K562 (cell line): Measurements from ENCODE around the gene FAM174C. TPM values are rescaled to one million over a fixed set of nuclear protein-coding genes. Genes with fewer than 3 reads are reported as not detected.
A peak's percentile ranks its signal among the peaks of the same experiment; 100 is the strongest.

Experiments used
- ATAC-seq: fragments of 200-7000 bp; cut with Tn5 transposase; 3 replicates; pipeline ENCODE4 v1.9.1; 2020; ENCODE audit warnings: moderate library complexity
- BruUV-seq: library from RNA; stranded (reverse); fragments of 400-500 nt; replicated peaks from 2 replicates; lab custom pipeline; 2021; lab: Mats Ljungman, UMichigan
- CTCF ChIA-PET: fragments of 300-600 bp; formaldehyde crosslinking; extraction: SDS; loops from one replicate; lab custom pipeline; 2021; ENCODE audit warnings: low intra/inter-chr PET ratio; lab: Yijun Ruan, JAX
- POLR2A ChIA-PET: fragments of 300-600, 350-650 bp; sonication (Branson Sonifier 250); formaldehyde crosslinking; extraction: SDS; loops from one replicate; lab custom pipeline; 2021; ENCODE audit warnings: antibody characterized with exemption, inconsistent platforms; lab: Yijun Ruan, JAX
- DNase-seq, 4 experiments: peaks; one replicate each; pipeline versions ENCODE4 v3.0.0 to v3.0.0-alpha.2; 2011 to 2018; ENCODE audit warnings: low spot score in 3 of 4, mixed read lengths in 3 of 4; ENCODE audit errors: extremely low read depth in 1 of 4
- FAIRE-seq: peaks from 2 replicates; lab custom pipeline; 2011; peaks lifted over from hg19 to GRCh38; lab: Jason Lieb, UNC
- H2AFZ ChIP-seq: 2 replicates; pipeline ENCODE4 v1.6.0; 2011; ENCODE audit warnings: low read depth, low read length, control low read depth, inconsistent platforms
- H3K27ac ChIP-seq: fragments of 200-600 bp; 3 replicates; pipeline ENCODE4 v1.8.0; 2011; ENCODE audit warnings: low read depth, mild to moderate bottlenecking, control low read depth, inconsistent platforms, low read length, moderate library complexity, mixed read lengths; ENCODE audit errors: extremely low read depth
- H3K27me3 ChIP-seq, 2 experiments: fragments of 300-600 bp in 1 of 2; 2 replicates in 1 of 2; 3 replicates in 1 of 2; pipeline versions ENCODE4 v1.6.0 to v1.8.0; 2011; ENCODE audit warnings: inconsistent platforms in 2 of 2, low read length in 2 of 2, mild to moderate bottlenecking in 1 of 2, mixed read lengths in 1 of 2, moderate library complexity in 1 of 2; ENCODE audit not compliant: control insufficient read depth in 2 of 2, insufficient read depth in 2 of 2
- H3K36me3 ChIP-seq: fragments of 300-600 bp; 3 replicates; pipeline ENCODE4 v1.8.0; 2011; ENCODE audit warnings: mild to moderate bottlenecking, low read length, inconsistent platforms; ENCODE audit not compliant: control insufficient read depth, insufficient read depth
- H3K4me1 ChIP-seq, 2 experiments: fragments of 200-600 bp in 1 of 2; replicated peaks in 1 of 2; 2 replicates in 1 of 2; 3 replicates in 1 of 2; pipeline versions ENCODE4 v1.5.1 to v1.8.0; 2011; ENCODE audit warnings: inconsistent platforms in 2 of 2, low read length in 2 of 2, mild to moderate bottlenecking in 1 of 2, mixed read lengths in 1 of 2, moderate library complexity in 1 of 2; ENCODE audit not compliant: control insufficient read depth in 2 of 2, insufficient read depth in 2 of 2
- H3K4me2 ChIP-seq: 2 replicates; pipeline ENCODE4 v1.6.1; 2011; ENCODE audit warnings: low read length, control low read depth, inconsistent platforms, mixed read lengths; ENCODE audit not compliant: insufficient read depth
- H3K4me3 ChIP-seq: fragments of 200-600 bp; sonication (generic), shearing (Covaris generic); 2 replicates; pipeline ENCODE4 v1.5.1; 2016; ENCODE audit warnings: control low read depth, inconsistent platforms
- H3K79me2 ChIP-seq: fragments of 200-600 bp; 3 replicates; pipeline ENCODE4 v1.8.0; 2011; ENCODE audit warnings: low read length, inconsistent platforms; ENCODE audit not compliant: control insufficient read depth, insufficient read depth
- H3K9ac ChIP-seq, 2 experiments: 2 replicates each; pipeline versions ENCODE4 v1.6.0 to v1.6.1; 2011; ENCODE audit warnings: low read depth in 2 of 2, low read length in 2 of 2, control low read depth in 1 of 2, inconsistent platforms in 1 of 2, mild to moderate bottlenecking in 1 of 2, mixed read lengths in 1 of 2; ENCODE audit not compliant: insufficient read depth in 1 of 2
- H3K9me1 ChIP-seq: one replicate; pipeline ENCODE4 v1.6.0; 2011; ENCODE audit warnings: inconsistent platforms, mild to moderate bottlenecking, low read length, moderate library complexity; ENCODE audit not compliant: control insufficient read depth, insufficient read depth
- H3K9me3 ChIP-seq: replicated peaks from 2 replicates; pipeline ENCODE4 v1.5.1; 2011; ENCODE audit warnings: low read depth, low read length, inconsistent platforms; ENCODE audit not compliant: control insufficient read depth, insufficient read depth
- H4K20me1 ChIP-seq: replicated peaks from 2 replicates; pipeline ENCODE4 v1.6.1; 2011; ENCODE audit warnings: low read length, inconsistent platforms, mixed read lengths; ENCODE audit not compliant: control insufficient read depth, insufficient read depth
- ZC3H4 ChIP-seq: sonication (generic); formaldehyde crosslinking; IDR thresholded peaks from 2 replicates; pipeline ENCODE4 v1.9.0; 2021; ENCODE audit warnings: missing genetic modification reagents, borderline replicate concordance
- whole genome bisulfite sequencing: fragments of 100-300 bp; shearing (Covaris generic); methylation state at CpG from one replicate; pipeline ENCODE4 v1.1.6; 2016; ENCODE audit warnings: low coverage, mixed read lengths; ENCODE audit not compliant: insufficient coverage; ENCODE audit errors: missing lambda C conversion rate; 5-methylcytosine and 5-hydroxymethylcytosine counted together
- in situ Hi-C: fragments of 300-500 bp; cut with MboI; formaldehyde crosslinking; loops from 4 replicates; pipeline ENCODE4 v1.15.0; 2018; ENCODE audit warnings: inconsistent platforms, mixed read lengths
- intact Hi-C: fragments of 100-400 bp; cut with micrococcal nuclease; formaldehyde crosslinking; loops from 2 replicates; pipeline ENCODE4 v1.14.2; 2022
- polyA plus RNA-seq, 8 experiments: library from polyadenylated mRNA; depleted of rRNA in 4 of 8; stranded (reverse) in 5 of 8; unstranded in 3 of 8; fragments of >200 nt; fragmentation: Nextera tagmentation in 2 of 8; fragmentation: Illumina TruSeq in 1 of 8; extraction: Ambion mirVana in 2 of 8; extraction: Trizol in 1 of 8; gene quantifications; 2 replicates each; pipeline versions ENCODE4 v1.2.1 to v1.2.3, GENCODE V29; 2011 to 2014; ENCODE audit warnings: inconsistent platforms in 1 of 8, missing spikeins in 1 of 8
- total RNA-seq, 7 experiments: library from RNA; depleted of rRNA in 6 of 7; stranded (reverse); fragments of >200 nt in 6 of 7; fragmentation: Illumina TruSeq in 2 of 7; extraction: Trizol in 2 of 7; gene quantifications; 2 replicates each; pipeline versions ENCODE4 v1.2.1 to v1.2.3, GENCODE V29; 2011 to 2021; ENCODE audit warnings: low replicate concordance in 1 of 7
- TF ChIP-seq, protein P1 (sequence below), 2 experiments: IDR thresholded peaks; 2 replicates each; pipeline ENCODE4 v1.6.1; 2012; ENCODE audit warnings: improper control_type of control experiment in 2 of 2, low read depth in 2 of 2, low read length in 2 of 2, borderline replicate concordance in 1 of 2

The FAM174C gene
- total and polyA plus RNA-seq, 9 of the 15 experiments (the other 6 are each of a cell fraction or from before 2014, with no cell fraction given) = 0.66 to 89.6 (median 20.3) TPM

DNA sequence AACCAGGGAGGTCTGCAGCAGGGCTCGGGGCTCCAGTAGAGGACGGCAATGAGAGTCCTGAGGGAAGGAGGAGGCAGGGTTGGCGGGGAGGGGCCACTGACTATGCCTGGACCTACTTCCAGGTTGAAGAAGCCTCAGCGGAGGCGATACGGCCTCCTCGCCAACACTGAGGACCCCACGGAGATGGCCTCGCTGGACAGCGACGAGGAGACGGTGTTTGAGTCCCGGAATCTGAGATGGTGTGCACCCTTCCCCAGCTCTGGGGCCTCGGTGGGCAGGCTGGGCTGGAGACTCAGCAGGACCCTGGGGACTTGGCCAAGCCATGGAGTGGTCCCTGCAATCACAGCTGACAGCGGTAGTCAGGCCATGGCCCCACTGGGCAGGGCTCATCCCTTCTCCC lies 1.7 kb downstream of the FAM174C start:
- Histone ChIP-seq H3K36me3 (peaks cover 71% of the 10 kb centered on the region), H3K4me2 (peak overlapping the region; percentile 88), H3K4me3 (peak overlapping the region; percentile 68; the same call in 1 of the 2 replicates), H3K9ac (peak overlapping the region in 1 of 2 experiments; percentile 92; a peak in 2 of 4 replicates), H4K20me1 (peaks cover 14% of the 10 kb centered on the region), H3K9me3 (no peaks in the 10 kb centered on the region), H3K4me1 (peaks cover 37 to 88% of the 10 kb centered on the region in 2 experiments), H2AFZ (no peak overlapping the region), H3K27me3 (no peaks in the 10 kb centered on the region), H3K9me1 (no peaks in the 10 kb centered on the region), H3K79me2 (peaks cover 49% of the 10 kb centered on the region), H3K27ac (no peak overlapping the region)
- no peak for DNase-seq
- ChIA-PET POLR2A (interaction anchor here (0.6 to 2.2 kb wide), 4 partner anchors 8 to 998 kb away, joined by 3 to 7 read pairs (median 4); partner anchors contain the start of gene CIRBP), CTCF (interaction anchor here (0.7 kb wide), 1 partner anchor 48 kb away, joined by 3 read pairs; no protein-coding TSS in a partner anchor)
- ATAC-seq = no peak
- no TSS peak for BruUV-seq
- intact Hi-C loops (loop anchor here (10.0 kb wide), 1 partner anchor 168 kb away; no protein-coding TSS in a partner anchor), in situ Hi-C loops (loop anchor here (5.0 kb wide), 1 partner anchor 105 kb away; the partner anchor contains the start of gene NDUFS7)
- FAIRE-seq = no peak
- WGBS = 83% methylated on average over 6 of the region's 15 CpGs
- TF ChIP-seq, protein P1, sequence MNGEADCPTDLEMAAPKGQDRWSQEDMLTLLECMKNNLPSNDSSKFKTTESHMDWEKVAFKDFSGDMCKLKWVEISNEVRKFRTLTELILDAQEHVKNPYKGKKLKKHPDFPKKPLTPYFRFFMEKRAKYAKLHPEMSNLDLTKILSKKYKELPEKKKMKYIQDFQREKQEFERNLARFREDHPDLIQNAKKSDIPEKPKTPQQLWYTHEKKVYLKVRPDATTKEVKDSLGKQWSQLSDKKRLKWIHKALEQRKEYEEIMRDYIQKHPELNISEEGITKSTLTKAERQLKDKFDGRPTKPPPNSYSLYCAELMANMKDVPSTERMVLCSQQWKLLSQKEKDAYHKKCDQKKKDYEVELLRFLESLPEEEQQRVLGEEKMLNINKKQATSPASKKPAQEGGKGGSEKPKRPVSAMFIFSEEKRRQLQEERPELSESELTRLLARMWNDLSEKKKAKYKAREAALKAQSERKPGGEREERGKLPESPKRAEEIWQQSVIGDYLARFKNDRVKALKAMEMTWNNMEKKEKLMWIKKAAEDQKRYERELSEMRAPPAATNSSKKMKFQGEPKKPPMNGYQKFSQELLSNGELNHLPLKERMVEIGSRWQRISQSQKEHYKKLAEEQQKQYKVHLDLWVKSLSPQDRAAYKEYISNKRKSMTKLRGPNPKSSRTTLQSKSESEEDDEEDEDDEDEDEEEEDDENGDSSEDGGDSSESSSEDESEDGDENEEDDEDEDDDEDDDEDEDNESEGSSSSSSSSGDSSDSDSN (IDR thresholded peaks at IDR 0.05; ENCODE audit: borderline replicate concordance in 1 of 2, low read depth in 2 of 2, low read length in 2 of 2) = no peak
- peak; percentile 41; the same call in 1 of the 2 replicates for TF ChIP-seq ZC3H4
